K562 (cell line): Measurements from ENCODE around the gene GAL. TPM values are rescaled to one million over a fixed set of nuclear protein-coding genes. Genes with fewer than 3 reads are reported as not detected.

Experiments used
- DNMT1 ChIP-seq: fragments of 450-650 bp; IDR thresholded peaks from 2 replicates; pipeline ENCODE4 v1.6.1; 2016; ENCODE audit warnings: antibody characterized with exemption, mild to moderate bottlenecking
- GABPA ChIP-seq: fragments of 200-800 bp; sonication (Bioruptor generic); conservative IDR thresholded peaks from 2 replicates; pipeline ENCODE4 v1.6.1; 2016; ENCODE audit warnings: low read depth, missing genetic modification characterization, missing compliant biosample characterization
- GATAD2A ChIP-seq: fragments of 450-650 bp; IDR thresholded peaks from 2 replicates; pipeline ENCODE4 v1.6.1; 2017
- HNRNPL ChIP-seq: fragments of 200-400 bp; formaldehyde crosslinking; IDR thresholded peaks from 2 replicates; pipeline ENCODE4 v1.6.1; 2017; ENCODE audit warnings: low read depth, mild to moderate bottlenecking, low read length
- JUND ChIP-seq, 2 experiments: IDR thresholded peaks; 2 replicates in 1 of 2; 3 replicates in 1 of 2; pipeline ENCODE4 v1.6.1; 2011; ENCODE audit warnings: borderline replicate concordance in 2 of 2, low read depth in 2 of 2, low read length in 2 of 2, improper control_type of control experiment in 1 of 2, missing biosample characterization in 1 of 2, missing genetic modification characterization in 1 of 2, missing genetic modification reagents in 1 of 2
- LARP7 ChIP-seq: fragments of 450-650 bp; IDR thresholded peaks from 2 replicates; pipeline ENCODE4 v1.6.1; 2016
- POLR2A ChIP-seq: fragments of 450-650 bp; conservative IDR thresholded peaks from 2 replicates; pipeline ENCODE4 v1.6.1; 2016
- POLR2B ChIP-seq: fragments of 450-650 bp; IDR thresholded peaks from 2 replicates; pipeline ENCODE4 v1.6.1; 2018; ENCODE audit warnings: low read depth; ENCODE audit not compliant: partially characterized antibody
- PYGO2 ChIP-seq: fragments of 450-650 bp; IDR thresholded peaks from 2 replicates; pipeline ENCODE4 v1.6.1; 2016; ENCODE audit warnings: mild to moderate bottlenecking, missing genetic modification characterization, moderate library complexity, missing compliant biosample characterization
- RUNX1 ChIP-seq: sonication (generic); IDR thresholded peaks from 2 replicates; pipeline ENCODE4 v1.6.1; 2016; ENCODE audit warnings: antibody characterized with exemption, low read depth
- SMARCA5 ChIP-seq: fragments of 450-650 bp; IDR thresholded peaks from 2 replicates; pipeline ENCODE4 v1.6.1; 2016
- ZNF263 ChIP-seq: sonication (generic); formaldehyde crosslinking; IDR thresholded peaks from 2 replicates; pipeline ENCODE4 v1.8.0; 2022; ENCODE audit warnings: mild to moderate bottlenecking, missing genetic modification reagents, borderline replicate concordance
- polyA plus RNA-seq, 8 experiments: library from polyadenylated mRNA; depleted of rRNA in 4 of 8; stranded (reverse) in 5 of 8; unstranded in 3 of 8; fragments of >200 nt; fragmentation: Nextera tagmentation in 2 of 8; fragmentation: Illumina TruSeq in 1 of 8; extraction: Ambion mirVana in 2 of 8; extraction: Trizol in 1 of 8; gene quantifications; 2 replicates each; pipeline versions ENCODE4 v1.2.1 to v1.2.3, GENCODE V29; 2011 to 2014; ENCODE audit warnings: inconsistent platforms in 1 of 8, missing spikeins in 1 of 8
- total RNA-seq, 7 experiments: library from RNA; depleted of rRNA in 6 of 7; stranded (reverse); fragments of >200 nt in 6 of 7; fragmentation: Illumina TruSeq in 2 of 7; extraction: Trizol in 2 of 7; gene quantifications; 2 replicates each; pipeline versions ENCODE4 v1.2.1 to v1.2.3, GENCODE V29; 2011 to 2021; ENCODE audit warnings: low replicate concordance in 1 of 7
- TF ChIP-seq, protein P1 (sequence below), 2 experiments: fragments of 450-650 bp; IDR thresholded peaks; 2 replicates each; pipeline ENCODE4 v1.6.1; 2016; ENCODE audit warnings: mild to moderate bottlenecking in 2 of 2, borderline replicate concordance in 1 of 2, low read depth in 1 of 2, moderate library complexity in 1 of 2
- TF ChIP-seq, protein P2 (sequence below): sonication (generic); formaldehyde crosslinking; IDR thresholded peaks from 2 replicates; pipeline ENCODE4 v1.9.0; 2022; ENCODE audit warnings: mild to moderate bottlenecking, missing genetic modification reagents
- TF ChIP-seq, protein P3 (sequence below), 2 experiments: fragments of 450-650 bp in 1 of 2; IDR thresholded peaks; 2 replicates each; pipeline ENCODE4 v1.6.1; 2011 to 2017; ENCODE audit warnings: low read depth in 2 of 2, antibody characterized with exemption in 1 of 2, borderline replicate concordance in 1 of 2, low read length in 1 of 2, mild to moderate bottlenecking in 1 of 2, mixed read lengths in 1 of 2; ENCODE audit not compliant: control insufficient read depth in 1 of 2
- TF ChIP-seq, protein P4 (sequence below), 2 experiments: IDR thresholded peaks; 2 replicates each; pipeline ENCODE4 v1.6.1; 2011; ENCODE audit warnings: borderline replicate concordance in 1 of 2, control low read depth in 1 of 2, low read depth in 1 of 2, low read length in 1 of 2, mild to moderate bottlenecking in 1 of 2, mixed read lengths in 1 of 2, moderate library complexity in 1 of 2; ENCODE audit not compliant: insufficient read depth in 1 of 2, insufficient read length in 1 of 2, poor library complexity in 1 of 2, severe bottlenecking in 1 of 2; ENCODE audit errors: extremely low read depth in 1 of 2

The GAL gene
- total and polyA plus RNA-seq, 9 of the 15 experiments (the other 6 are each of a cell fraction or from before 2014, with no cell fraction given) = 10.6 to 119 (median 36.3) TPM

DNA sequence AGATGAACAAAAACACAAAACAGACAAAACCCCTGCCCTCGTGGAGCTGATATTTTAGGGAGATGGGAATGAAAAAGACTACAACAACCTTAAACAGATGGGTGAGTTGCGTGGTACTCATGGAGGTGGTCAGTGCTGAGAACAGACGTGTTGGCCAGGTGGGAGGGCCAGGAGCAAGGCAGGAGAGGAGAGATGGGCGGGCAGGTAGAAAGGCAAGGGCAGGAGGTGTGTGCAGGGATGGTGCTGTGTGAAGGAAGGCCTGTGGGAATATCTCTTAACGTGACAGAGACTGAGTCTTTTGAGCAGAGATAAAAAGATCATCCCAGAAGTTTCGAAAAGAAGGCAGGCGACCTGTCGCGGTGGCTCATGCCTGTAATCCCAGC is 7.0 kb downstream of the GAL start (continued):
- TF ChIP-seq, protein P1, sequence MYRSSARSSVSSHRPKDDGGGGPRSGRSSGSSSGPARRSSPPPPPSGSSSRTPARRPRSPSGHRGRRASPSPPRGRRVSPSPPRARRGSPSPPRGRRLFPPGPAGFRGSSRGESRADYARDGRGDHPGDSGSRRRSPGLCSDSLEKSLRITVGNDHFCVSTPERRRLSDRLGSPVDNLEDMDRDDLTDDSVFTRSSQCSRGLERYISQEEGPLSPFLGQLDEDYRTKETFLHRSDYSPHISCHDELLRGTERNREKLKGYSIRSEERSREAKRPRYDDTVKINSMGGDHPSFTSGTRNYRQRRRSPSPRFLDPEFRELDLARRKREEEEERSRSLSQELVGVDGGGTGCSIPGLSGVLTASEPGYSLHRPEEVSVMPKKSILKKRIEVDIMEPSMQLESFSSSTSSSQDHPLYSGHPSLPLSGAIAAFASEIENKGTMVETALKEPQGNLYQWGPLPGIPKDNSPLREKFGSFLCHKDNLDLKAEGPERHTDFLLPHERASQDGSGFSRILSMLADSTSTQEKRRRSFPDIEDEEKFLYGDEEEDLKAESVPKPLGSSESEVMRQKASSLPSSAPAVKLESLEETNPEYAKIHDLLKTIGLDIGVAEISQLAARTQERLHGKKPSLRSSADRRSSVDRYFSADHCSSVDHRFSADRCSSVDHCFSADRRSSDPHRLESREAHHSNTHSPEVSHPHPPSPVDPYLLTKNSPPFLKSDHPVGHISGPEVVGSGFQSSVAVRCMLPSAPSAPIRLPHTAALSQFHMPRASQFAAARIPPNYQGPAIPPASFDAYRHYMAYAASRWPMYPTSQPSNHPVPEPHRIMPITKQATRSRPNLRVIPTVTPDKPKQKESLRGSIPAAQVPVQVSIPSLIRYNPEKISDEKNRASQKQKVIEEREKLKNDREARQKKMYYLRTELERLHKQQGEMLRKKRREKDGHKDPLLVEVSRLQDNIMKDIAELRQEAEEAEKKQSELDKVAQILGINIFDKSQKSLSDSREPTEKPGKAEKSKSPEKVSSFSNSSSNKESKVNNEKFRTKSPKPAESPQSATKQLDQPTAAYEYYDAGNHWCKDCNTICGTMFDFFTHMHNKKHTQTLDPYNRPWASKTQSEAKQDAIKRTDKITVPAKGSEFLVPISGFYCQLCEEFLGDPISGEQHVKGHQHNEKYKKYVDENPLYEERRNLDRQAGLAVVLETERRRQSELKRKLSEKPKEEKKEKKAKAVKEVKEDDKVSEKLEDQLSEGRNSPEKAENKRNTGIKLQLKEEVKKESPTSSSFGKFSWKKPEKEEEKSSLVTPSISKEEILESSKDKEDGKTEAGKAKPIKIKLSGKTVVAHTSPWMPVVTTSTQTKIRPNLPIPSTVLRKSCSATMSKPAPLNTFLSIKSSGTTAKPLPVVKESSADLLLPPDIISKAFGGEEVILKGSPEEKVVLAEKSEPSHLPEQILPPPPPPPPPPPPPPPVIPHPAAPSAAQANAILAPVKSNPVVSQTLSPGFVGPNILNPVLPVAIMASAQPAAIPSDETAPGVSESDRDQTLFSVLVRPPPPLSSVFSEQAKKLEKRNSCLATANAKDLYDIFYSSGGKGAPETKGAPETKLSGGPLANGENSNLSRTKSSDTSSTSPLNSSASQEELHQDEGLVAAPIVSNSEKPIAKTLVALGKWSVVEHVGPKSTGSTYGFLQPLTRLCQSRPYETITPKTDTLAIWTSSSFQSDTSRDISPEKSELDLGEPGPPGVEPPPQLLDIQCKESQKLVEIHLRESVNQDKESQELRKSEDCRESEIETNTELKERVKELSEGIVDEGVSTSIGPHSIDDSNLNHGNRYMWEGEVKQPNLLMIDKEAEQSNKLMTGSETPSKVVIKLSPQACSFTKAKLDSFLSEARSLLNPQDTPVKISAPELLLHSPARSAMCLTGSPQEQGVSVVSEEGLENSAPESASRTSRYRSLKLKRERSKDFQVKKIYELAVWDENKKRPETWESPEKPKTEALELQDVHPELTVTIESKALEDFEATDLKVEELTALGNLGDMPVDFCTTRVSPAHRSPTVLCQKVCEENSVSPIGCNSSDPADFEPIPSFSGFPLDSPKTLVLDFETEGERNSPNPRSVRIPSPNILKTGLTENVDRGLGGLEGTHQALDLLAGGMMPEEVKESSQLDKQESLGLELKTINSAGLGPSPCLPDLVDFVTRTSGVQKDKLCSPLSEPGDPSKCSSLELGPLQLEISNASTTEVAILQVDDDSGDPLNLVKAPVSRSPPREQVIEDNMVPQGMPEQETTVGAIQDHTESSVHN (IDR thresholded peaks at IDR 0.05; ENCODE audit: borderline replicate concordance in 1 of 2, low read depth in 1 of 2) = no peak
- no peak for TF ChIP-seq SMARCA5
- peak; percentile 66 for TF ChIP-seq POLR2A
- no peak for TF ChIP-seq HNRNPL
- no peak for TF ChIP-seq ZNF263
- TF ChIP-seq RUNX1 = no peak
- TF ChIP-seq GATAD2A = no peak
- TF ChIP-seq LARP7 = no peak
- TF ChIP-seq, protein P2, sequence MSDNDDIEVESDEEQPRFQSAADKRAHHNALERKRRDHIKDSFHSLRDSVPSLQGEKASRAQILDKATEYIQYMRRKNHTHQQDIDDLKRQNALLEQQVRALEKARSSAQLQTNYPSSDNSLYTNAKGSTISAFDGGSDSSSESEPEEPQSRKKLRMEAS (CRISPR knock-in tag) = no peak
- TF ChIP-seq, protein P3, sequence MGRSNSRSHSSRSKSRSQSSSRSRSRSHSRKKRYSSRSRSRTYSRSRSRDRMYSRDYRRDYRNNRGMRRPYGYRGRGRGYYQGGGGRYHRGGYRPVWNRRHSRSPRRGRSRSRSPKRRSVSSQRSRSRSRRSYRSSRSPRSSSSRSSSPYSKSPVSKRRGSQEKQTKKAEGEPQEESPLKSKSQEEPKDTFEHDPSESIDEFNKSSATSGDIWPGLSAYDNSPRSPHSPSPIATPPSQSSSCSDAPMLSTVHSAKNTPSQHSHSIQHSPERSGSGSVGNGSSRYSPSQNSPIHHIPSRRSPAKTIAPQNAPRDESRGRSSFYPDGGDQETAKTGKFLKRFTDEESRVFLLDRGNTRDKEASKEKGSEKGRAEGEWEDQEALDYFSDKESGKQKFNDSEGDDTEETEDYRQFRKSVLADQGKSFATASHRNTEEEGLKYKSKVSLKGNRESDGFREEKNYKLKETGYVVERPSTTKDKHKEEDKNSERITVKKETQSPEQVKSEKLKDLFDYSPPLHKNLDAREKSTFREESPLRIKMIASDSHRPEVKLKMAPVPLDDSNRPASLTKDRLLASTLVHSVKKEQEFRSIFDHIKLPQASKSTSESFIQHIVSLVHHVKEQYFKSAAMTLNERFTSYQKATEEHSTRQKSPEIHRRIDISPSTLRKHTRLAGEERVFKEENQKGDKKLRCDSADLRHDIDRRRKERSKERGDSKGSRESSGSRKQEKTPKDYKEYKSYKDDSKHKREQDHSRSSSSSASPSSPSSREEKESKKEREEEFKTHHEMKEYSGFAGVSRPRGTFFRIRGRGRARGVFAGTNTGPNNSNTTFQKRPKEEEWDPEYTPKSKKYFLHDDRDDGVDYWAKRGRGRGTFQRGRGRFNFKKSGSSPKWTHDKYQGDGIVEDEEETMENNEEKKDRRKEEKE (IDR thresholded peaks at IDR 0.05; ENCODE audit: borderline replicate concordance in 1 of 2, control insufficient read depth in 1 of 2, low read depth in 2 of 2, low read length in 1 of 2) = peak in 1 of 2 experiments; percentile 77; a peak in 1 of 4 replicates
- TF ChIP-seq JUND (IDR thresholded peaks at IDR 0.05; ENCODE audit: borderline replicate concordance, low read depth, low read length) = no peak
- no peak for TF ChIP-seq JUND (tag; IDR thresholded peaks at IDR 0.05; ENCODE audit: borderline replicate concordance, low read depth, low read length)
- TF ChIP-seq POLR2B = peak; percentile 55
- TF ChIP-seq, protein P4, sequence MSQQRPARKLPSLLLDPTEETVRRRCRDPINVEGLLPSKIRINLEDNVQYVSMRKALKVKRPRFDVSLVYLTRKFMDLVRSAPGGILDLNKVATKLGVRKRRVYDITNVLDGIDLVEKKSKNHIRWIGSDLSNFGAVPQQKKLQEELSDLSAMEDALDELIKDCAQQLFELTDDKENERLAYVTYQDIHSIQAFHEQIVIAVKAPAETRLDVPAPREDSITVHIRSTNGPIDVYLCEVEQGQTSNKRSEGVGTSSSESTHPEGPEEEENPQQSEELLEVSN (IDR thresholded peaks at IDR 0.05; ENCODE audit: borderline replicate concordance in 1 of 2, extremely low read depth in 1 of 2, insufficient read depth in 1 of 2, insufficient read length in 1 of 2, low read depth in 1 of 2, low read length in 1 of 2, poor library complexity in 1 of 2, severe bottlenecking in 1 of 2) = no peak
- TF ChIP-seq PYGO2 (tag) = no peak
- no peak for TF ChIP-seq GABPA (tag)
- TF ChIP-seq DNMT1 = no peak
